Thyroid gland (tissue), 4 donors: ENCODE data around the gene WWP2.

Source experiments
- CTCF ChIP-seq, 6 experiments: fragments of 200-600 bp in 3 of 6; fragments of 450-650 bp in 3 of 6; sonication (generic) in 3 of 6; IDR thresholded peaks; one replicate each; pipeline ENCODE4 v1.5.1; 2016 to 2019; ENCODE audit warnings: antibody characterized with exemption in 6 of 6, mild to moderate bottlenecking in 2 of 6, inconsistent platforms in 1 of 6, moderate library complexity in 1 of 6
- POLR2A ChIP-seq, 2 donors: fragments of 450-650 bp; IDR thresholded peaks; one replicate each; pipeline ENCODE4 v1.6.1; 2017; ENCODE audit warnings: antibody characterized with exemption in 2 of 2, mild to moderate bottlenecking in 2 of 2, moderate library complexity in 1 of 2

DNA sequence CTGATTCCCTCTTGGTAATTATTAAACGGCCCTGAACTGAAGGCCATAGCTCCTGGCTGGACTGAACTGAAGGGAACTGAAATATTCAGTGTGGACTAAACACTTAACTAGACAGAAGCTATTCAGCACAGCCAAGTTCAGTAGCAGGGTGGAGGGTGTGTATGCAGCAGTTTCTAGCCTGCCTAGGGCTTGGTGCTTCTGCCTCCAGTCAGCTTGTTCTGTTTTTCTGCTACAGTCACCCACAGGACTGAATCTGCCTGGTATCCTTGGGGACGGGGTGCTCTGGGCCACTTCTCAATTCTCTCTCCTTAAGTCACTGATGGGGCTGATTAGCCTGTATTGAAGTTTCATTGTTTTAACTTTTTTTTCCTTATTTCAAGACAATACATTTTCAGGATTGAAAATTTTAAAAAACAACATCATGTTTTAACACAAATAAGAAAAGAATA lies 77.1 kb downstream of the WWP2 start:
- TF ChIP-seq CTCF (IDR thresholded peaks at IDR 0.05) (no peak), POLR2A (IDR thresholded peaks at IDR 0.05) (no peak)
